ENCODE data around the gene ZNF319. TPM values are rescaled to one million over a fixed set of nuclear protein-coding genes. Genes with fewer than 3 reads are reported as not detected.

The ZNF319 gene
- total and polyA plus RNA-seq, 2 of the 4 experiments (the other 2 are of a cell fraction) = 0.90 to 6.3 TPM

GRCh38 chr16:57994778-57995177 lies 5.7 kb downstream of the ZNF319 start:
- intact Hi-C loops (cut with micrococcal nuclease) (no loop called here), in situ Hi-C loops (cut with MboI; ENCODE audit: low sequenced_read_pairs) (no loop called here), dilution Hi-C loops (cut with HindIII; ENCODE audit: low sequenced_read_pairs, unreplicated experiment) (no loop called here)
- H4K8ac ChIP-seq (ENCODE audit: low read depth in 2 of 2, low read length in 2 of 2) = no peak overlapping the region
- peak; percentile 25 for DNase-seq
- peak overlapping the region; percentile 21 for H2AFZ ChIP-seq (replicated peaks; ENCODE audit: low read length, poor library complexity)
- peak overlapping the region; percentile 65 for H2AK9ac ChIP-seq (replicated peaks; ENCODE audit: low read depth, low read length, poor library complexity)
- H3K18ac ChIP-seq (ENCODE audit: low read depth, low read length) = no peak overlapping the region
- H3K23ac ChIP-seq (ENCODE audit: low read depth, low read length) = no peak overlapping the region
- H3K14ac ChIP-seq (replicated peaks; ENCODE audit: low read depth, low read length) = no peak overlapping the region
- H3K79me1 ChIP-seq (ENCODE audit: low read depth in 1 of 2, low read length in 2 of 2) = peaks cover 9 to 38% of the 10 kb centered on the region in 2 experiments; a peak in 3 of 4 replicates
- TF ChIP-seq NFE2L2 (IDR thresholded peaks at IDR 0.05; ENCODE audit: low read depth, low read length) (no peak), CHD1 (IDR thresholded peaks at IDR 0.05; ENCODE audit: low read depth, low read length) (no peak), BHLHE40 (IDR thresholded peaks at IDR 0.05; ENCODE audit: low read depth, low read length) (no peak), FOS (IDR thresholded peaks at IDR 0.05; ENCODE audit: low read depth, low read length) (no peak), SMC3 (IDR thresholded peaks at IDR 0.05; ENCODE audit: low read depth, low read length) (peak; percentile 35; the same call in 1 of the 2 replicates), MAFK (IDR thresholded peaks at IDR 0.05; ENCODE audit: low read depth, low read length) (no peak), CEBPB (IDR thresholded peaks at IDR 0.05; ENCODE audit: low read depth, low read length) (no peak), POLR2A (IDR thresholded peaks at IDR 0.05; ENCODE audit: low read depth, low read length) (no peak), MXI1 (IDR thresholded peaks at IDR 0.05; ENCODE audit: borderline replicate concordance, low read depth, low read length) (no peak), RFX5 (IDR thresholded peaks at IDR 0.05; ENCODE audit: low read depth, low read length) (no peak), MAZ (IDR thresholded peaks at IDR 0.05; ENCODE audit: borderline replicate concordance, low read depth, low read length) (no peak), CTCF (conservative IDR thresholded peaks at IDR 0.05; ENCODE audit: low read depth, low read length) (peak; percentile 45), RCOR1 (IDR thresholded peaks at IDR 0.05; ENCODE audit: insufficient replicate concordance, low read length) (no peak), RAD21 (IDR thresholded peaks at IDR 0.05; ENCODE audit: low read length) (peak; percentile 40), ELK1 (IDR thresholded peaks at IDR 0.05; ENCODE audit: borderline replicate concordance, low read depth, low read length) (no peak)
- TF ChIP-seq, protein P1, sequence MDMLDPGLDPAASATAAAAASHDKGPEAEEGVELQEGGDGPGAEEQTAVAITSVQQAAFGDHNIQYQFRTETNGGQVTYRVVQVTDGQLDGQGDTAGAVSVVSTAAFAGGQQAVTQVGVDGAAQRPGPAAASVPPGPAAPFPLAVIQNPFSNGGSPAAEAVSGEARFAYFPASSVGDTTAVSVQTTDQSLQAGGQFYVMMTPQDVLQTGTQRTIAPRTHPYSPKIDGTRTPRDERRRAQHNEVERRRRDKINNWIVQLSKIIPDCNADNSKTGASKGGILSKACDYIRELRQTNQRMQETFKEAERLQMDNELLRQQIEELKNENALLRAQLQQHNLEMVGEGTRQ (IDR thresholded peaks at IDR 0.05; ENCODE audit: low read depth, low read length) = no peak
- no peak overlapping the region for H4K5ac ChIP-seq (ENCODE audit: low read depth, low read length)
- H3K9me1 ChIP-seq (ENCODE audit: insufficient read depth, low read length) = peaks cover 5% of the 10 kb centered on the region; the same call in 1 of the 2 replicates
- H2AK5ac ChIP-seq (ENCODE audit: low read depth, low read length) = no peak overlapping the region
- H3K9me3 ChIP-seq (ENCODE audit: control insufficient read depth, insufficient read depth, low read length) = no peaks in the 10 kb centered on the region
- peak; percentile 54 for ATAC-seq (ENCODE audit: low read depth)
- H3K4me1 ChIP-seq (ENCODE audit: control insufficient read depth, insufficient read depth, low read length) = peaks cover 8% of the 10 kb centered on the region; the same call in 1 of the 2 replicates
- no CpG with 5 or more reads among the region's 4 CpGs for WGBS, 2 experiments (ENCODE audit: extremely low coverage in 2 of 2, insufficient read length in 1 of 2)
- H3K4ac ChIP-seq (ENCODE audit: low read depth, low read length) = no peak overlapping the region
- ChIA-PET CTCF (no interaction called here), POLR2A (ENCODE audit: unreplicated experiment) (no interaction called here)
- no peak overlapping the region for H3K56ac ChIP-seq (ENCODE audit: extremely low read depth, insufficient read depth, low read length)
- no peak overlapping the region for H3K4me3 ChIP-seq (ENCODE audit: insufficient read depth, low read depth, low read length)
- H4K91ac ChIP-seq (ENCODE audit: insufficient read depth, low read depth, low read length) = no peak overlapping the region
- no peak overlapping the region for H2BK120ac ChIP-seq (ENCODE audit: low read depth, low read length)
- no peak overlapping the region for H3K4me2 ChIP-seq (ENCODE audit: low read depth, low read length)
- peaks cover 34% of the 10 kb centered on the region; the same call in 1 of the 2 replicates for H3K36me3 ChIP-seq (ENCODE audit: control insufficient read depth, insufficient read depth, low read length)
- H3K9ac ChIP-seq (ENCODE audit: low read depth, low read length) = no peak overlapping the region
- H2BK5ac ChIP-seq (ENCODE audit: low read depth, low read length, poor library complexity, severe bottlenecking) = no peak overlapping the region
- BruUV-seq (replicated peaks) = no TSS peak
- H3K27ac ChIP-seq (ENCODE audit: insufficient read depth, low read length) = no peak overlapping the region
- H2BK15ac ChIP-seq (ENCODE audit: low read depth, low read length) = no peak overlapping the region
- H4K20me1 ChIP-seq (ENCODE audit: insufficient read depth, low read length) = peaks cover 23% of the 10 kb centered on the region
- no peaks in the 10 kb centered on the region; the same call in 1 of the 2 replicates for H3K27me3 ChIP-seq (ENCODE audit: control insufficient read depth, insufficient read depth, low read length)
- no peak overlapping the region for H2BK20ac ChIP-seq (ENCODE audit: low read depth, low read length)
